IMR-90 (cell line): ENCODE results near the gene HIF1AN. TPM values are rescaled to one million over a fixed set of nuclear protein-coding genes. Genes with fewer than 3 reads are reported as not detected.

Experiments
- ATAC-seq: fragments of 200-7000 bp; cut with Tn5 transposase; 2 replicates; pipeline ENCODE4 v1.9.1; 2020; ENCODE audit warnings: low read depth, mild to moderate bottlenecking, moderate library complexity
- BruUV-seq: library from RNA; stranded (reverse); fragments of 400-500 nt; replicated peaks from 2 replicates; lab custom pipeline; 2021; lab: Mats Ljungman, UMichigan
- CTCF ChIA-PET: fragments of 300-600 bp; formaldehyde crosslinking; extraction: SDS; loops from one replicate; lab custom pipeline; 2021; ENCODE audit warnings: antibody characterized with exemption; lab: Yijun Ruan, JAX
- POLR2A ChIA-PET: fragments of 300-600 bp; sonication (Branson Sonifier 250); formaldehyde crosslinking; loops from one replicate; lab custom pipeline; 2022; ENCODE audit warnings: antibody characterized with exemption; ENCODE audit not compliant: unreplicated experiment; lab: Charles Lee
- DNase-seq: peaks from one replicate; pipeline ENCODE4 v3.0.0; 2013
- H2AFZ ChIP-seq: replicated peaks from 2 replicates; pipeline ENCODE3; 2013; ENCODE audit warnings: low read length, mild to moderate bottlenecking; ENCODE audit not compliant: poor library complexity
- H2AK5ac ChIP-seq: 2 replicates; pipeline ENCODE4 v1.6.1; 2013; ENCODE audit warnings: low read depth, low read length, inconsistent platforms
- H2AK9ac ChIP-seq: replicated peaks from 2 replicates; pipeline ENCODE3; 2013; ENCODE audit warnings: mild to moderate bottlenecking, low read depth, low read length, moderate library complexity; ENCODE audit not compliant: poor library complexity
- H2BK120ac ChIP-seq: 2 replicates; pipeline ENCODE4 v1.6.1; 2013; ENCODE audit warnings: low read depth, low read length, inconsistent platforms
- H2BK15ac ChIP-seq: 3 replicates; pipeline ENCODE4 v1.6.1; 2013; ENCODE audit warnings: low read depth, low read length, inconsistent platforms
- H2BK20ac ChIP-seq: 2 replicates; pipeline ENCODE4 v1.6.1; 2013; ENCODE audit warnings: low read depth, mild to moderate bottlenecking, inconsistent platforms, low read length, moderate library complexity
- H2BK5ac ChIP-seq: 2 replicates; pipeline ENCODE4 v1.6.1; 2013; ENCODE audit warnings: mild to moderate bottlenecking, low read depth, low read length, inconsistent platforms; ENCODE audit not compliant: poor library complexity, severe bottlenecking
- H3K14ac ChIP-seq: replicated peaks from 2 replicates; pipeline ENCODE4 v1.6.1; 2013; ENCODE audit warnings: low read depth, low read length, inconsistent platforms
- H3K18ac ChIP-seq: 2 replicates; pipeline ENCODE4 v1.6.1; 2013; ENCODE audit warnings: low read depth, low read length, control low read depth
- H3K23ac ChIP-seq: 2 replicates; pipeline ENCODE4 v1.6.1; 2013; ENCODE audit warnings: low read depth, low read length, inconsistent platforms
- H3K27ac ChIP-seq: 2 replicates; pipeline ENCODE4 v1.5.1; 2013; ENCODE audit warnings: mild to moderate bottlenecking, control low read depth, low read length; ENCODE audit not compliant: insufficient read depth
- H3K27me3 ChIP-seq: 2 replicates; pipeline ENCODE4 v1.6.1; 2013; ENCODE audit warnings: low read length; ENCODE audit not compliant: control insufficient read depth, insufficient read depth
- H3K36me3 ChIP-seq: 2 replicates; pipeline ENCODE4 v1.6.1; 2013; ENCODE audit warnings: low read length, mixed read lengths; ENCODE audit not compliant: control insufficient read depth, insufficient read depth
- H3K4ac ChIP-seq: 2 replicates; pipeline ENCODE4 v1.6.1; 2013; ENCODE audit warnings: low read depth, low read length, inconsistent platforms
- H3K4me1 ChIP-seq: 2 replicates; pipeline ENCODE4 v1.6.1; 2013; ENCODE audit warnings: low read length, mixed read lengths; ENCODE audit not compliant: control insufficient read depth, insufficient read depth
- H3K4me2 ChIP-seq: 2 replicates; pipeline ENCODE4 v1.6.1; 2013; ENCODE audit warnings: low read depth, mild to moderate bottlenecking, control low read depth, low read length, moderate library complexity
- H3K4me3 ChIP-seq: 2 replicates; pipeline ENCODE4 v1.5.1; 2013; ENCODE audit warnings: low read depth, mild to moderate bottlenecking, control low read depth, low read length, moderate library complexity; ENCODE audit not compliant: insufficient read depth
- H3K56ac ChIP-seq: 2 replicates; pipeline ENCODE4 v1.6.1; 2013; ENCODE audit warnings: low read length, inconsistent platforms; ENCODE audit not compliant: insufficient read depth; ENCODE audit errors: extremely low read depth
- H3K79me1 ChIP-seq, 2 experiments: 2 replicates each; pipeline ENCODE4 v1.6.1; 2013; ENCODE audit warnings: low read length in 2 of 2, inconsistent platforms in 1 of 2, low read depth in 1 of 2
- H3K9ac ChIP-seq: 2 replicates; pipeline ENCODE4 v1.6.1; 2013; ENCODE audit warnings: low read depth, low read length, control low read depth
- H3K9me1 ChIP-seq: 2 replicates; pipeline ENCODE4 v1.6.1; 2013; ENCODE audit warnings: low read length, inconsistent platforms; ENCODE audit not compliant: insufficient read depth
- H3K9me3 ChIP-seq: 2 replicates; pipeline ENCODE4 v1.6.1; 2013; ENCODE audit warnings: low read length; ENCODE audit not compliant: control insufficient read depth, insufficient read depth
- H4K20me1 ChIP-seq: 2 replicates; pipeline ENCODE4 v1.6.1; 2013; ENCODE audit warnings: low read length, inconsistent platforms; ENCODE audit not compliant: insufficient read depth
- H4K5ac ChIP-seq: 2 replicates; pipeline ENCODE4 v1.6.1; 2013; ENCODE audit warnings: mild to moderate bottlenecking, low read depth, low read length, control low read depth
- H4K8ac ChIP-seq, 2 experiments: 2 replicates each; pipeline ENCODE4 v1.6.1; 2013; ENCODE audit warnings: low read depth in 2 of 2, low read length in 2 of 2, control low read depth in 1 of 2, inconsistent platforms in 1 of 2
- H4K91ac ChIP-seq: 2 replicates; pipeline ENCODE4 v1.6.1; 2013; ENCODE audit warnings: low read depth, low read length, inconsistent platforms; ENCODE audit not compliant: insufficient read depth
- BHLHE40 ChIP-seq: fragments of 150-350 bp; IDR thresholded peaks from 2 replicates; pipeline ENCODE4 v1.6.1; 2016; ENCODE audit warnings: mild to moderate bottlenecking, low read depth, low read length
- CEBPB ChIP-seq: IDR thresholded peaks from 2 replicates; pipeline ENCODE4 v1.6.1; 2012; ENCODE audit warnings: low read depth, low read length, improper control_type of control experiment
- CHD1 ChIP-seq: IDR thresholded peaks from 2 replicates; pipeline ENCODE4 v1.6.1; 2012; ENCODE audit warnings: low read depth, low read length, improper control_type of control experiment
- RCOR1 ChIP-seq: IDR thresholded peaks from 2 replicates; pipeline ENCODE4 v1.6.1; 2012; ENCODE audit warnings: mild to moderate bottlenecking, low read length, improper control_type of control experiment; ENCODE audit not compliant: insufficient replicate concordance
- RFX5 ChIP-seq: IDR thresholded peaks from 2 replicates; pipeline ENCODE4 v1.8.0; 2012; ENCODE audit warnings: low read depth, mild to moderate bottlenecking, low read length, moderate library complexity
- SMC3 ChIP-seq: fragments of 150-350 bp; IDR thresholded peaks from 2 replicates; pipeline ENCODE4 v1.6.1; 2016; ENCODE audit warnings: low read depth, mild to moderate bottlenecking, antibody characterized with exemption, low read length, moderate library complexity
- WGBS, 2 experiments: methylation state at CpG; one replicate each; pipeline versions ENCODE4 v1.1.5 to v1.1.7; 2013; ENCODE audit warnings: missing lambda C conversion rate in 2 of 2; ENCODE audit not compliant: insufficient read length in 1 of 2; ENCODE audit errors: extremely low coverage in 2 of 2; 5-methylcytosine and 5-hydroxymethylcytosine counted together
- dilution Hi-C: fragments of 300-500 bp; cut with HindIII; formaldehyde crosslinking; loops from one replicate; pipeline ENCODE4 v1.14.3; 2018; ENCODE audit warnings: low sequenced_read_pairs; ENCODE audit not compliant: unreplicated experiment
- in situ Hi-C: fragments of 300-500 bp; cut with MboI; formaldehyde crosslinking; loops from 3 replicates; pipeline ENCODE4 v1.14.3; 2019; ENCODE audit warnings: low sequenced_read_pairs, inconsistent platforms, mixed read lengths
- intact Hi-C: fragments of 100-400 bp; cut with micrococcal nuclease; formaldehyde crosslinking; loops from 2 replicates; pipeline ENCODE4 v1.10.0; 2022
- polyA plus RNA-seq, 3 experiments: library from polyadenylated mRNA; depleted of rRNA; stranded (reverse); fragments of >200 nt; gene quantifications; 2 replicates each; pipeline ENCODE4 v1.2.3, GENCODE V29; 2012; ENCODE audit warnings: low replicate concordance in 1 of 3
- total RNA-seq: library from RNA; depleted of rRNA; stranded (reverse); fragments of >200 nt; gene quantifications from 2 replicates; pipeline ENCODE4 v1.2.3, GENCODE V29; 2012

The HIF1AN gene
- total and polyA plus RNA-seq, 2 of the 4 experiments (the other 2 are of a cell fraction), result 10.2 to 10.3 TPM

GRCh38 chr10:100496567-100496966, 39.2 kb upstream of the HIF1AN start:
- CTCF ChIA-PET, result interaction anchor here (0.9 kb wide), 1 partner anchor 22 kb away, joined by 4 read pairs; no protein-coding TSS in a partner anchor
- no peak overlapping the region for H3K9ac ChIP-seq
- no peaks in the 10 kb centered on the region for H3K79me1 ChIP-seq
- H3K36me3 ChIP-seq, result peaks cover 14% of the 10 kb centered on the region
- no peak overlapping the region for H2BK15ac ChIP-seq
- H4K91ac ChIP-seq, result no peak overlapping the region
- H3K9me1 ChIP-seq, result 0 out of 2 replicates have a peak, but pooled peaks cover 2% of the 10 kb centered on the region
- no TSS peak for BruUV-seq
- H3K4me2 ChIP-seq, result no peak overlapping the region
- no peak overlapping the region for H2AK9ac ChIP-seq
- WGBS, 2 experiments, result no CpG with 5 or more reads among the region's 2 CpGs
- H2BK5ac ChIP-seq, result no peak overlapping the region
- TF ChIP-seq SMC3 (no peak), CHD1 (no peak), RFX5 (no peak), BHLHE40 (no peak), CEBPB (no peak), RCOR1 (no peak)
- peaks cover under 1% of the 10 kb centered on the region; the same call in 1 of the 2 replicates for H3K4me1 ChIP-seq
- H3K4me3 ChIP-seq, result no peak overlapping the region
- H3K18ac ChIP-seq, result no peak overlapping the region
- H4K20me1 ChIP-seq, result no peaks in the 10 kb centered on the region
- ATAC-seq (no peak), DNase-seq (no peak)
- dilution Hi-C loops (no loop called here), in situ Hi-C loops (no loop called here), intact Hi-C loops (no loop called here)
- H3K27me3 ChIP-seq, result no peaks in the 10 kb centered on the region
- no peak overlapping the region for H3K27ac ChIP-seq
- H3K4ac ChIP-seq, result no peak overlapping the region
- H2AK5ac ChIP-seq, result no peak overlapping the region
- H4K8ac ChIP-seq, result no peak overlapping the region
- no peak overlapping the region for H2BK20ac ChIP-seq
- no peak overlapping the region for H2BK120ac ChIP-seq
- no peak overlapping the region for H3K23ac ChIP-seq
- no peak overlapping the region for H3K14ac ChIP-seq
- POLR2A ChIA-PET, result no interaction called here
- H2AFZ ChIP-seq, result peak overlapping the region; percentile 36
- H4K5ac ChIP-seq, result no peak overlapping the region
- no peak overlapping the region for H3K56ac ChIP-seq
- no peaks in the 10 kb centered on the region for H3K9me3 ChIP-seq
